ENCODE data around the gene MEIS2.

DNA sequence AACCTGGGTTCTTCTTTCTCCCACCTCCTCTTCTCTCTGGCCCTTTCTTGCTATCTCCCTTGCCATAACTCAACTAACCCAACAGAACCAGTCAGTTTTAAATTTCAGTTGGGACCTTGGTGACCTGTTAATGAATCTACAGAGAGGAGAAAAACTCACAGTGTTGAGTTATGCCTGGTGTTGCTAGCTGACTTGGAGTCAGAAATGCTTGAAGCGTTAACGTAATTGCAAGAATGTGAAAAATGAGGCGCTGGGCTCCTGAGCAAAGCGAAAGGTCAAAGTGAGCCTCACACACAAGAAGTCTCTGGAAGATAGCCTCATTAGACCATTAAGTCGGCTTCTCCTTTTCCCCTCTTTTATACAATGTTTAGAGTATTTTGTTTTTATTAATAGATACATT, 18.4 kb downstream of the MEIS2 start:
- TF ChIP-seq EZH2 (IDR thresholded peaks at IDR 0.05; ENCODE audit: insufficient read depth, low read length), result no peak
- no peak for TF ChIP-seq CTCF (IDR thresholded peaks at IDR 0.05; ENCODE audit: insufficient read depth, low read depth, low read length)

Measured in astrocyte (in vitro differentiated cells and primary cell).